Neuronal stem cell (in vitro differentiated cells): ENCODE data around the gene WNT7A.
A peak's percentile ranks its signal among the peaks of the same experiment; 100 is the strongest.

ENCODE experiments used
- DNase-seq: peaks from one replicate; pipeline ENCODE4 v3.0.0-alpha.2; 2013; ENCODE audit warnings: low spot score
- H2AFZ ChIP-seq: one replicate; pipeline ENCODE4 v1.6.1; 2013; ENCODE audit warnings: mild to moderate bottlenecking, low read length, inconsistent platforms
- H2AK5ac ChIP-seq: 2 replicates; pipeline ENCODE4 v1.6.1; 2013; ENCODE audit warnings: low read depth, mild to moderate bottlenecking, inconsistent platforms, low read length, moderate library complexity, mixed read lengths
- H2BK120ac ChIP-seq: 2 replicates; pipeline ENCODE4 v1.6.1; 2013; ENCODE audit warnings: low read depth, mild to moderate bottlenecking, inconsistent platforms, low read length, moderate library complexity, mixed read lengths
- H2BK12ac ChIP-seq: one replicate; pipeline ENCODE4 v1.6.1; 2013; ENCODE audit warnings: low read length, inconsistent platforms
- H2BK15ac ChIP-seq: 2 replicates; pipeline ENCODE4 v1.6.1; 2013; ENCODE audit warnings: mild to moderate bottlenecking, low read length, inconsistent platforms, mixed read lengths
- H2BK5ac ChIP-seq: one replicate; pipeline ENCODE4 v1.6.1; 2013; ENCODE audit warnings: inconsistent platforms, mild to moderate bottlenecking, low read length, moderate library complexity
- H3K14ac ChIP-seq: one replicate; pipeline ENCODE4 v1.6.1; 2013; ENCODE audit warnings: low read length, inconsistent platforms
- H3K18ac ChIP-seq: 2 replicates; pipeline ENCODE4 v1.6.1; 2013; ENCODE audit warnings: low read length, inconsistent platforms
- H3K23ac ChIP-seq: 2 replicates; pipeline ENCODE4 v1.6.1; 2013; ENCODE audit warnings: low read depth, mild to moderate bottlenecking, mixed read lengths, low read length, inconsistent platforms; ENCODE audit not compliant: poor library complexity
- H3K27ac ChIP-seq: replicated peaks from 3 replicates; pipeline ENCODE4 v1.5.1; 2013; ENCODE audit warnings: low read length, inconsistent platforms
- H3K27me3 ChIP-seq, 3 experiments: 2 replicates each; pipeline ENCODE4 v1.6.1; 2013; ENCODE audit warnings: low read length in 3 of 3, mild to moderate bottlenecking in 2 of 3, inconsistent platforms in 1 of 3, low read depth in 1 of 3, mixed read lengths in 1 of 3, moderate library complexity in 1 of 3; ENCODE audit not compliant: control insufficient read depth in 3 of 3, insufficient read depth in 3 of 3
- H3K36me3 ChIP-seq, 2 donors: replicated peaks in 1 of 2; 2 replicates each; pipeline ENCODE4 v1.6.1; 2013; ENCODE audit warnings: low read length in 2 of 2; ENCODE audit not compliant: control insufficient read depth in 2 of 2, insufficient read depth in 2 of 2
- H3K4ac ChIP-seq: 2 replicates; pipeline ENCODE4 v1.6.1; 2013; ENCODE audit warnings: inconsistent platforms, mild to moderate bottlenecking, low read length, moderate library complexity
- H3K4me1 ChIP-seq, 2 donors: 1 replicate in 1 of 2; 2 replicates in 1 of 2; pipeline ENCODE4 v1.6.1; 2013; ENCODE audit warnings: low read length in 2 of 2, low read depth in 1 of 2; ENCODE audit not compliant: control insufficient read depth in 2 of 2, insufficient read depth in 1 of 2
- H3K4me2 ChIP-seq: one replicate; pipeline ENCODE4 v1.6.1; 2013; ENCODE audit warnings: mild to moderate bottlenecking, low read length, inconsistent platforms; ENCODE audit not compliant: insufficient read depth, poor library complexity, severe bottlenecking
- H3K4me3 ChIP-seq, 2 donors: 2 replicates each; pipeline ENCODE4 v1.5.1; 2013; ENCODE audit warnings: low read length in 2 of 2, mild to moderate bottlenecking in 2 of 2, inconsistent platforms in 1 of 2, moderate library complexity in 1 of 2
- H3K79me1 ChIP-seq: one replicate; pipeline ENCODE4 v1.6.1; 2013; ENCODE audit warnings: low read depth, mild to moderate bottlenecking, inconsistent platforms, low read length, moderate library complexity
- H3K9ac ChIP-seq: one replicate; pipeline ENCODE4 v1.6.1; 2013; ENCODE audit warnings: mild to moderate bottlenecking, low read depth, low read length, inconsistent platforms; ENCODE audit not compliant: poor library complexity
- H3K9me3 ChIP-seq, 2 donors: replicated peaks in 1 of 2; 2 replicates each; pipeline versions ENCODE3 to v1.6.1; 2013; ENCODE audit warnings: low read length in 2 of 2, mild to moderate bottlenecking in 2 of 2, inconsistent platforms in 1 of 2, low read depth in 1 of 2, mixed read lengths in 1 of 2, moderate library complexity in 1 of 2; ENCODE audit not compliant: control insufficient read depth in 2 of 2, insufficient read depth in 1 of 2
- H4K8ac ChIP-seq: one replicate; pipeline ENCODE4 v1.6.1; 2013; ENCODE audit warnings: low read depth, mild to moderate bottlenecking, inconsistent platforms, low read length, moderate library complexity
- H4K91ac ChIP-seq: one replicate; pipeline ENCODE4 v1.6.1; 2013; ENCODE audit warnings: low read length, low read depth, mild to moderate bottlenecking, inconsistent platforms; ENCODE audit not compliant: poor library complexity
- WGBS, 2 donors: extraction: QIAGEN DNeasy Blood & Tissue Kit; methylation state at CpG; one replicate each; pipeline ENCODE4 v1.1.7; 2013; ENCODE audit warnings: missing lambda C conversion rate in 2 of 2, mixed read lengths in 1 of 2; ENCODE audit not compliant: insufficient read length in 2 of 2, insufficient replicate concordance in 1 of 2; ENCODE audit errors: extremely low coverage in 2 of 2; 5-methylcytosine and 5-hydroxymethylcytosine counted together

WNT7A gene

GRCh38 chr3:13841141-13841540 lies 38.7 kb downstream of the WNT7A start:
- no peaks in the 10 kb centered on the region for H3K36me3 ChIP-seq
- no peaks in the 10 kb centered on the region for H3K4me1 ChIP-seq
- H2AK5ac ChIP-seq = no peak overlapping the region
- H3K4ac ChIP-seq = no peak overlapping the region
- no peak overlapping the region for H3K18ac ChIP-seq
- no peak overlapping the region for H2BK15ac ChIP-seq
- H3K9me3 ChIP-seq = no peaks in the 10 kb centered on the region
- H4K91ac ChIP-seq = no peak overlapping the region
- no peak overlapping the region for H2BK5ac ChIP-seq
- H3K14ac ChIP-seq = no peak overlapping the region
- no CpG with 5 or more reads among the region's 8 CpGs for WGBS, 2 donors
- H3K4me2 ChIP-seq = no peak overlapping the region
- H2BK120ac ChIP-seq = no peak overlapping the region
- H3K27me3 ChIP-seq = no peaks in the 10 kb centered on the region
- H3K23ac ChIP-seq = no peak overlapping the region
- no peak overlapping the region for H3K4me3 ChIP-seq
- no peak for DNase-seq
- no peak overlapping the region for H3K9ac ChIP-seq
- H2BK12ac ChIP-seq = no peak overlapping the region
- H3K27ac ChIP-seq = no peak overlapping the region
- no peaks in the 10 kb centered on the region for H3K79me1 ChIP-seq
- no peak overlapping the region for H2AFZ ChIP-seq
- no peak overlapping the region for H4K8ac ChIP-seq

- H3K9ac ChIP-seq = no peak overlapping the region
- DNase-seq = no peak
- no peak overlapping the region for H2BK5ac ChIP-seq
- no peak overlapping the region for H3K4me2 ChIP-seq
- H2AFZ ChIP-seq = no peak overlapping the region
- H3K4me1 ChIP-seq = no peaks in the 10 kb centered on the region
- no peak overlapping the region for H2AK5ac ChIP-seq
- H3K18ac ChIP-seq = no peak overlapping the region
- H4K8ac ChIP-seq = no peak overlapping the region
- H3K36me3 ChIP-seq = no peaks in the 10 kb centered on the region
- H3K14ac ChIP-seq = no peak overlapping the region
- no peak overlapping the region for H2BK120ac ChIP-seq
- H3K9me3 ChIP-seq = no peaks in the 10 kb centered on the region
- H3K23ac ChIP-seq = no peak overlapping the region
- no peak overlapping the region for H3K4me3 ChIP-seq
- H3K27me3 ChIP-seq = no peaks in the 10 kb centered on the region
- no peaks in the 10 kb centered on the region for H3K79me1 ChIP-seq
- H3K27ac ChIP-seq = no peak overlapping the region
- H4K91ac ChIP-seq = no peak overlapping the region
- H2BK15ac ChIP-seq = no peak overlapping the region
- H2BK12ac ChIP-seq = no peak overlapping the region
- WGBS, 2 donors = 100% methylated on average over 1 of the region's 2 CpGs
- H3K4ac ChIP-seq = no peak overlapping the region
These were observed 39.4 kb downstream of the WNT7A start for GRCh38 chr3:13840456-13840855.

- Histone ChIP-seq H3K4ac (no peak overlapping the region), H3K4me1 (no peaks in the 10 kb centered on the region), H2AK5ac (no peak overlapping the region), H3K4me3 (no peak overlapping the region), H3K23ac (no peak overlapping the region), H3K14ac (no peak overlapping the region), H3K79me1 (no peaks in the 10 kb centered on the region), H3K4me2 (no peak overlapping the region), H3K27me3 (peaks cover 0 to 3% (median 0%) of the 10 kb centered on the region in 3 experiments), H2BK12ac (no peak overlapping the region), H3K36me3 (no peaks in the 10 kb centered on the region), H4K91ac (no peak overlapping the region), H2BK5ac (no peak overlapping the region), H2BK15ac (no peak overlapping the region), H3K9me3 (no peaks in the 10 kb centered on the region), H3K27ac (no peak overlapping the region), H2BK120ac (no peak overlapping the region), H3K9ac (no peak overlapping the region), H2AFZ (no peak overlapping the region), H4K8ac (no peak overlapping the region), H3K18ac (peak overlapping the region; percentile 15)
- no CpG with 5 or more reads among the region's 5 CpGs for WGBS, 2 donors
- no peak for DNase-seq
These were observed 40.0 kb downstream of the WNT7A start for GRCh38 chr3:13839726-13840340.

GRCh38 chr3:13839253-13839652 lies 40.6 kb downstream of the WNT7A start:
- no peak overlapping the region for H2BK5ac ChIP-seq
- H2BK120ac ChIP-seq = no peak overlapping the region
- H3K14ac ChIP-seq = no peak overlapping the region
- no peaks in the 10 kb centered on the region for H3K79me1 ChIP-seq
- H3K9ac ChIP-seq = no peak overlapping the region
- peaks cover 0 to 4% (median 0%) of the 10 kb centered on the region in 3 experiments for H3K27me3 ChIP-seq
- H2BK12ac ChIP-seq = no peak overlapping the region
- no peak for DNase-seq
- H2BK15ac ChIP-seq = no peak overlapping the region
- no peaks in the 10 kb centered on the region for H3K9me3 ChIP-seq
- no peak overlapping the region for H3K4me3 ChIP-seq
- H3K18ac ChIP-seq = no peak overlapping the region
- no peaks in the 10 kb centered on the region for H3K4me1 ChIP-seq
- no peak overlapping the region for H3K4me2 ChIP-seq
- H2AFZ ChIP-seq = no peak overlapping the region
- no CpG with 5 or more reads among the region's 4 CpGs for WGBS, 2 donors
- H3K23ac ChIP-seq = no peak overlapping the region
- H3K36me3 ChIP-seq = no peaks in the 10 kb centered on the region
- no peak overlapping the region for H2AK5ac ChIP-seq
- H4K91ac ChIP-seq = no peak overlapping the region
- no peak overlapping the region for H4K8ac ChIP-seq
- no peak overlapping the region for H3K4ac ChIP-seq
- H3K27ac ChIP-seq = no peak overlapping the region
